Effector CD8-positive, alpha-beta T cell (primary cell): ENCODE measurements around the gene FCHSD2.
"Not testable (repeated sequence)": the region's sequence is repeated elsewhere in the genome, so short reads cannot be mapped to it uniquely, and the experiment has no call there.

ENCODE experiments used
- DNase-seq: peaks from one replicate; lab custom pipeline; 2025; lab: John Stamatoyannopoulos, UW

FCHSD2 gene

GRCh38 chr11:72834905-72835304 lies 307.2 kb downstream of the FCHSD2 start:
- no peak for DNase-seq

GRCh38 chr11:72833811-72834493 lies 308.2 kb downstream of the FCHSD2 start:
- DNase-seq: no peak

GRCh38 chr11:72833083-72833733 lies 308.9 kb downstream of the FCHSD2 start:
- DNase-seq: no peak

GRCh38 chr11:72832301-72833082 lies 309.6 kb downstream of the FCHSD2 start:
- DNase-seq: no peak

GRCh38 chr11:72831521-72832300 lies 310.4 kb downstream of the FCHSD2 start:
- DNase-seq: peak; percentile 44

GRCh38 chr11:72829884-72830533 lies 312.1 kb downstream of the FCHSD2 start:
- no peak for DNase-seq

GRCh38 chr11:72829178-72829577 lies 312.9 kb downstream of the FCHSD2 start:
- no peak for DNase-seq

- DNase-seq: no peak
Observed at GRCh38 chr11:72828692-72829101, 313.4 kb downstream of the FCHSD2 start.

- no peak for DNase-seq
Observed at GRCh38 chr11:72828081-72828567, 314.0 kb downstream of the FCHSD2 start.

- DNase-seq: not testable (repeated sequence)
Observed at GRCh38 chr11:72827656-72828055, 314.5 kb downstream of the FCHSD2 start.

GRCh38 chr11:72826942-72827480 lies 315.1 kb downstream of the FCHSD2 start:
- no peak for DNase-seq

GRCh38 chr11:72826191-72826941 lies 315.8 kb downstream of the FCHSD2 start:
- no peak for DNase-seq

GRCh38 chr11:72825661-72826060 lies 316.5 kb downstream of the FCHSD2 start:
- DNase-seq: no peak

GRCh38 chr11:72824811-72825505 lies 317.2 kb downstream of the FCHSD2 start:
- no peak for DNase-seq

- DNase-seq: no peak
Observed at GRCh38 chr11:72824020-72824419, 318.1 kb downstream of the FCHSD2 start.

GRCh38 chr11:72823105-72823804 lies 318.9 kb downstream of the FCHSD2 start:
- no peak for DNase-seq

- DNase-seq: peak; percentile 90
Observed at GRCh38 chr11:72821920-72822799, 320.0 kb downstream of the FCHSD2 start.
